K562 (cell line): ENCODE results near the gene NFATC2.

ENCODE experiments used
- ATF7 ChIP-seq: fragments of 450-650 bp; IDR thresholded peaks from 2 replicates; pipeline ENCODE4 v1.7.1; 2014; ENCODE audit warnings: mild to moderate bottlenecking, moderate library complexity
- BRF1 ChIP-seq: IDR thresholded peaks from 3 replicates; pipeline ENCODE4 v1.6.1; 2011; ENCODE audit warnings: borderline replicate concordance, mild to moderate bottlenecking; ENCODE audit not compliant: insufficient read length; ENCODE audit errors: extremely low read depth
- CHD7 ChIP-seq: fragments of 200-600 bp; sonication (generic); IDR thresholded peaks from one replicate; pipeline ENCODE4 v1.6.1; 2012; ENCODE audit warnings: mild to moderate bottlenecking, low read depth, low read length, inconsistent platforms
- CTCF ChIP-seq, 3 experiments: IDR thresholded peaks in 2 of 3; conservative IDR thresholded peaks in 1 of 3; 2 replicates each; pipeline ENCODE4 v1.5.1; 2011 to 2012; ENCODE audit warnings: low read length in 3 of 3, mild to moderate bottlenecking in 3 of 3, control low read depth in 2 of 3, improper control_type of control experiment in 1 of 3, inconsistent platforms in 1 of 3, low read depth in 1 of 3, mixed read lengths in 1 of 3, moderate library complexity in 1 of 3; ENCODE audit not compliant: insufficient read depth in 2 of 3
- CXXC5 ChIP-seq: fragments of 250-450 bp; sonication (Bioruptor Pico); IDR thresholded peaks from 2 replicates; pipeline ENCODE4 v1.8.0; 2022; ENCODE audit warnings: inconsistent platforms, mild to moderate bottlenecking, moderate library complexity
- ELF4 ChIP-seq: fragments of 450-650 bp; formaldehyde crosslinking; IDR thresholded peaks from 2 replicates; pipeline ENCODE4 v1.4.0; 2022; ENCODE audit warnings: missing genetic modification characterization
- JUNB ChIP-seq: fragments of 450-650 bp; formaldehyde crosslinking; conservative IDR thresholded peaks from 2 replicates; pipeline ENCODE4 v1.4.0; 2020; ENCODE audit warnings: mild to moderate bottlenecking
- JUND ChIP-seq, 2 experiments: IDR thresholded peaks; 2 replicates in 1 of 2; 3 replicates in 1 of 2; pipeline ENCODE4 v1.6.1; 2011; ENCODE audit warnings: borderline replicate concordance in 2 of 2, low read depth in 2 of 2, low read length in 2 of 2, improper control_type of control experiment in 1 of 2, missing biosample characterization in 1 of 2, missing genetic modification characterization in 1 of 2, missing genetic modification reagents in 1 of 2
- PATZ1 ChIP-seq: fragments of 250-450 bp; sonication (Bioruptor Pico); IDR thresholded peaks from 2 replicates; pipeline ENCODE4 v1.5.0; 2020; ENCODE audit warnings: mild to moderate bottlenecking, borderline replicate concordance
- SP1 ChIP-seq: sonication (generic); formaldehyde crosslinking; IDR thresholded peaks from 2 replicates; pipeline ENCODE4 v1.8.1; 2022; ENCODE audit warnings: mild to moderate bottlenecking, missing genetic modification reagents
- STAT5B ChIP-seq: fragments of 250-450 bp; sonication (Bioruptor Pico); IDR thresholded peaks from 2 replicates; pipeline ENCODE4 v1.8.0; 2021; ENCODE audit warnings: mild to moderate bottlenecking, inconsistent platforms
- ZNF232 ChIP-seq: sonication (generic); formaldehyde crosslinking; IDR thresholded peaks from 2 replicates; pipeline ENCODE4 v1.8.0; 2022; ENCODE audit warnings: mild to moderate bottlenecking, missing genetic modification reagents
- ZNF274 ChIP-seq: IDR thresholded peaks from 2 replicates; pipeline ENCODE4 v1.6.1; 2011; ENCODE audit warnings: low read depth, mild to moderate bottlenecking, low read length, moderate library complexity, borderline replicate concordance

GRCh38 chr20:51473771-51474170 is 68.7 kb downstream of the NFATC2 start:
- TF ChIP-seq STAT5B (CRISPR knock-in tag), result no peak
- TF ChIP-seq BRF1, result no peak
- no peak for TF ChIP-seq CHD7
- no peak for TF ChIP-seq ATF7
- TF ChIP-seq JUNB (CRISPR knock-in tag), result no peak
- no peak for TF ChIP-seq ZNF232 (CRISPR knock-in tag)
- TF ChIP-seq ELF4, result no peak
- TF ChIP-seq SP1 (CRISPR knock-in tag), result no peak
- no peak for TF ChIP-seq CXXC5 (CRISPR knock-in tag)
- no peak for TF ChIP-seq ZNF274
- TF ChIP-seq CTCF (IDR thresholded peaks at IDR 0.05 in 2 of 3, conservative IDR thresholded peaks at IDR 0.05 in 1 of 3; ENCODE audit: insufficient read depth in 2 of 3, low read depth in 1 of 3, low read length in 3 of 3), result no peak
- no peak for TF ChIP-seq JUND (IDR thresholded peaks at IDR 0.05; ENCODE audit: borderline replicate concordance, low read depth, low read length)
- no peak for TF ChIP-seq JUND (tag; IDR thresholded peaks at IDR 0.05; ENCODE audit: borderline replicate concordance, low read depth, low read length)
- TF ChIP-seq PATZ1 (CRISPR knock-in tag), result no peak
